Measurements from ENCODE around the gene VAPB.

DNA sequence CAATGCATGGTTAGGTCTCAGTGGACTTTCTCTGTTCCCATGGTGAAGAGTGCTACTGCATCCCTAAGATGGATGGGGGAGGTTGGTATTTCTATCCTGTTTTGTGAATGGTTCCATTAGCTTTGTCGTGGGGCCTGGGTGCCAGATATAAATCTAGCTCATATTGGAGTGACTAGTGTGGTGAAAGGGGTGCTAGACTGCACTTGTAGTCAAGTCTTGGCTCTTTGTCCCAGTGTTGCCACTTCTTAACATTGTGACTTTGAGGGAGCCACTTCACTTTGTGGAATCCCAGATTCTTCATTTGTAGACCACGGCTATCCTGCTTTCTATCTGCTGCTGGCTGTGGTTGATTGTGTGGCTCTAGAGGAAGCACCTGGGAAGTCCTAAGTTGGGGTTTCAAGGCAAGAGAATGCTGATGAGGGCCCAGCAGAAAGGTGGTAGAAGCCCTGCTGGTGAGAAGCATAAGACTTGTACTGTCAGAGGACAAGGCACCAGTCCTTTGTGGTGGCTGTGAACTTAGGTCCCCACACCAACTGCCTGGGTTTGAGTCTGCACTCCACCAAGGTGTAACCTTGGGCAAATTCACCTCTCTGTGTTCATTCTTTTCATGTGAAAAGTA, 44.1 kb downstream of the VAPB start:
- TF ChIP-seq ZNF8 (CRISPR knock-in tag; IDR thresholded peaks at IDR 0.05) (no peak), ESRRG (CRISPR knock-in tag; IDR thresholded peaks at IDR 0.05) (no peak), ARNTL (CRISPR knock-in tag; IDR thresholded peaks at IDR 0.05; ENCODE audit: borderline replicate concordance, low read depth) (no peak), ZFP30 (CRISPR knock-in tag; IDR thresholded peaks at IDR 0.05) (no peak), SNAI2 (CRISPR knock-in tag; IDR thresholded peaks at IDR 0.05) (no peak), OSR1 (CRISPR knock-in tag; IDR thresholded peaks at IDR 0.05) (no peak), TCF4 (CRISPR knock-in tag; IDR thresholded peaks at IDR 0.05; ENCODE audit: borderline replicate concordance) (no peak), RARB (CRISPR knock-in tag; IDR thresholded peaks at IDR 0.05) (no peak)
- TF ChIP-seq, protein P1, sequence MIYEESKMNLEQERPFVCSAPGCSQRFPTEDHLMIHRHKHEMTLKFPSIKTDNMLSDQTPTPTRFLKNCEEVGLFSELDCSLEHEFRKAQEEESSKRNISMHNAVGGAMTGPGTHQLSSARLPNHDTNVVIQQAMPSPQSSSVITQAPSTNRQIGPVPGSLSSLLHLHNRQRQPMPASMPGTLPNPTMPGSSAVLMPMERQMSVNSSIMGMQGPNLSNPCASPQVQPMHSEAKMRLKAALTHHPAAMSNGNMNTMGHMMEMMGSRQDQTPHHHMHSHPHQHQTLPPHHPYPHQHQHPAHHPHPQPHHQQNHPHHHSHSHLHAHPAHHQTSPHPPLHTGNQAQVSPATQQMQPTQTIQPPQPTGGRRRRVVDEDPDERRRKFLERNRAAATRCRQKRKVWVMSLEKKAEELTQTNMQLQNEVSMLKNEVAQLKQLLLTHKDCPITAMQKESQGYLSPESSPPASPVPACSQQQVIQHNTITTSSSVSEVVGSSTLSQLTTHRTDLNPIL (CRISPR knock-in tag; IDR thresholded peaks at IDR 0.05; ENCODE audit: low read depth), result no peak
- TF ChIP-seq, protein P2, sequence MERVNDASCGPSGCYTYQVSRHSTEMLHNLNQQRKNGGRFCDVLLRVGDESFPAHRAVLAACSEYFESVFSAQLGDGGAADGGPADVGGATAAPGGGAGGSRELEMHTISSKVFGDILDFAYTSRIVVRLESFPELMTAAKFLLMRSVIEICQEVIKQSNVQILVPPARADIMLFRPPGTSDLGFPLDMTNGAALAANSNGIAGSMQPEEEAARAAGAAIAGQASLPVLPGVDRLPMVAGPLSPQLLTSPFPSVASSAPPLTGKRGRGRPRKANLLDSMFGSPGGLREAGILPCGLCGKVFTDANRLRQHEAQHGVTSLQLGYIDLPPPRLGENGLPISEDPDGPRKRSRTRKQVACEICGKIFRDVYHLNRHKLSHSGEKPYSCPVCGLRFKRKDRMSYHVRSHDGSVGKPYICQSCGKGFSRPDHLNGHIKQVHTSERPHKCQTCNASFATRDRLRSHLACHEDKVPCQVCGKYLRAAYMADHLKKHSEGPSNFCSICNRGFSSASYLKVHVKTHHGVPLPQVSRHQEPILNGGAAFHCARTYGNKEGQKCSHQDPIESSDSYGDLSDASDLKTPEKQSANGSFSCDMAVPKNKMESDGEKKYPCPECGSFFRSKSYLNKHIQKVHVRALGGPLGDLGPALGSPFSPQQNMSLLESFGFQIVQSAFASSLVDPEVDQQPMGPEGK (CRISPR knock-in tag; IDR thresholded peaks at IDR 0.05; ENCODE audit: borderline replicate concordance), result no peak
- TF ChIP-seq, protein P3, sequence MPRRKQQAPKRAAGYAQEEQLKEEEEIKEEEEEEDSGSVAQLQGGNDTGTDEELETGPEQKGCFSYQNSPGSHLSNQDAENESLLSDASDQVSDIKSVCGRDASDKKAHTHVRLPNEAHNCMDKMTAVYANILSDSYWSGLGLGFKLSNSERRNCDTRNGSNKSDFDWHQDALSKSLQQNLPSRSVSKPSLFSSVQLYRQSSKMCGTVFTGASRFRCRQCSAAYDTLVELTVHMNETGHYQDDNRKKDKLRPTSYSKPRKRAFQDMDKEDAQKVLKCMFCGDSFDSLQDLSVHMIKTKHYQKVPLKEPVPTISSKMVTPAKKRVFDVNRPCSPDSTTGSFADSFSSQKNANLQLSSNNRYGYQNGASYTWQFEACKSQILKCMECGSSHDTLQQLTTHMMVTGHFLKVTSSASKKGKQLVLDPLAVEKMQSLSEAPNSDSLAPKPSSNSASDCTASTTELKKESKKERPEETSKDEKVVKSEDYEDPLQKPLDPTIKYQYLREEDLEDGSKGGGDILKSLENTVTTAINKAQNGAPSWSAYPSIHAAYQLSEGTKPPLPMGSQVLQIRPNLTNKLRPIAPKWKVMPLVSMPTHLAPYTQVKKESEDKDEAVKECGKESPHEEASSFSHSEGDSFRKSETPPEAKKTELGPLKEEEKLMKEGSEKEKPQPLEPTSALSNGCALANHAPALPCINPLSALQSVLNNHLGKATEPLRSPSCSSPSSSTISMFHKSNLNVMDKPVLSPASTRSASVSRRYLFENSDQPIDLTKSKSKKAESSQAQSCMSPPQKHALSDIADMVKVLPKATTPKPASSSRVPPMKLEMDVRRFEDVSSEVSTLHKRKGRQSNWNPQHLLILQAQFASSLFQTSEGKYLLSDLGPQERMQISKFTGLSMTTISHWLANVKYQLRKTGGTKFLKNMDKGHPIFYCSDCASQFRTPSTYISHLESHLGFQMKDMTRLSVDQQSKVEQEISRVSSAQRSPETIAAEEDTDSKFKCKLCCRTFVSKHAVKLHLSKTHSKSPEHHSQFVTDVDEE (CRISPR knock-in tag; IDR thresholded peaks at IDR 0.05), result no peak
